ENCODE measurements around the gene GTF3C2.
"Not testable (repeated sequence)": the region's sequence is repeated elsewhere in the genome, so short reads cannot be mapped to it uniquely, and the experiment has no call there.

Gene GTF3C2

GRCh38 chr2:27373567-27373966 lies 17.0 kb upstream of the GTF3C2 start:
- no peak for DNase-seq (ENCODE audit: low read depth, low spot score)

GRCh38 chr2:27372937-27373336 lies 16.4 kb upstream of the GTF3C2 start:
- no peak for DNase-seq (ENCODE audit: low read depth, low spot score)

- peak; percentile 50 for DNase-seq (ENCODE audit: low read depth, low spot score)
These were observed 14.5 kb upstream of the GTF3C2 start for GRCh38 chr2:27370816-27371620.

- DNase-seq (ENCODE audit: low read depth, low spot score), result peak; percentile 100
These were observed 13.7 kb upstream of the GTF3C2 start, which contains the start of the genes EIF2B4 and SNX17 for GRCh38 chr2:27370026-27370815. TSS of gene EIF2B4 (minus strand) at chr2:27370338. CDS start at chr2:27370314, 24 bp downstream. TSS of gene SNX17 (plus strand) at chr2:27370616. CDS start at chr2:27370744, 128 bp downstream.

GRCh38 chr2:27369471-27370025 lies 13.0 kb upstream of the GTF3C2 start:
- DNase-seq (ENCODE audit: low read depth, low spot score), result peak; percentile 85

- no peak for DNase-seq (ENCODE audit: low read depth, low spot score)
These were observed 7.4 kb upstream of the GTF3C2 start for GRCh38 chr2:27363933-27364332.

- no peak for DNase-seq (ENCODE audit: low read depth, low spot score)
These were observed 6.3 kb upstream of the GTF3C2 start for GRCh38 chr2:27362678-27363420.

GRCh38 chr2:27356056-27356381 lies 545 bp downstream of the GTF3C2 start:
- DNase-seq (ENCODE audit: low read depth, low spot score), result peak; percentile 54

GRCh38 chr2:27354597-27354927 lies 2.0 kb downstream of the GTF3C2 start:
- no peak for DNase-seq (ENCODE audit: low read depth, low spot score)

GRCh38 chr2:27353762-27354596 lies 2.6 kb downstream of the GTF3C2 start:
- no peak for DNase-seq (ENCODE audit: low read depth, low spot score)

- not testable (repeated sequence) for DNase-seq (ENCODE audit: low read depth, low spot score)
These were observed 3.2 kb downstream of the GTF3C2 start for GRCh38 chr2:27353386-27353761.

- DNase-seq (ENCODE audit: low read depth, low spot score), result no peak
These were observed 4.6 kb downstream of the GTF3C2 start for GRCh38 chr2:27351802-27352598.

- DNase-seq (ENCODE audit: low read depth, low spot score), result no peak
These were observed 6.4 kb downstream of the GTF3C2 start for GRCh38 chr2:27350106-27350693.

GRCh38 chr2:27347641-27348040 lies 8.9 kb downstream of the GTF3C2 start:
- no peak for DNase-seq (ENCODE audit: low read depth, low spot score)

- no peak for DNase-seq (ENCODE audit: low read depth, low spot score)
These were observed 20.4 kb downstream of the GTF3C2 start for GRCh38 chr2:27336173-27336572.

GRCh38 chr2:27335311-27335710 lies 21.3 kb downstream of the GTF3C2 start:
- DNase-seq (ENCODE audit: low read depth, low spot score), result peak; percentile 16

GRCh38 chr2:27324720-27325119 lies 31.8 kb downstream of the GTF3C2 start:
- no peak for DNase-seq (ENCODE audit: low read depth, low spot score)

GRCh38 chr2:27323596-27324285 lies 32.8 kb downstream of the GTF3C2 start:
- no peak for DNase-seq (ENCODE audit: low read depth, low spot score)
